Measurements from ENCODE around the gene EPSTI1. TPM values are rescaled to one million over a fixed set of nuclear protein-coding genes. Genes with fewer than 3 reads are reported as not detected.

Gene EPSTI1
- polyA plus RNA-seq, 1 donor from 2014 or later, result not detected

GRCh38 chr13:43008596-43008995, 16.6 kb upstream of the EPSTI1 start:
- Histone ChIP-seq H2AFZ (ENCODE audit: low read depth, low read length) (no peak overlapping the region), H3K9me2 (ENCODE audit: insufficient read depth, low read length) (no peaks in the 10 kb centered on the region), H3F3A (ENCODE audit: insufficient read depth, low read length, poor library complexity, severe bottlenecking) (no peaks in the 10 kb centered on the region), H3K27me3 (ENCODE audit: insufficient read depth, low read depth, low read length) (no peaks in the 10 kb centered on the region), H3K9ac (ENCODE audit: low read length) (no peak overlapping the region), H3K27ac (ENCODE audit: low read length) (no peak overlapping the region), H3K36me3 (ENCODE audit: insufficient read depth, low read length) (no peaks in the 10 kb centered on the region), H3K9me3 (ENCODE audit: low read length) (no peaks in the 10 kb centered on the region), H3K4me2 (ENCODE audit: low read length) (no peak overlapping the region), H4K20me1 (ENCODE audit: insufficient read depth) (no peaks in the 10 kb centered on the region), H3K79me2 (replicated peaks; ENCODE audit: insufficient read depth, low read length) (no peaks in the 10 kb centered on the region), H3K4me3 (ENCODE audit: low read length) (no peak overlapping the region)
- TF ChIP-seq POLR2AphosphoS5 (IDR thresholded peaks at IDR 0.05), result no peak
- no peak for TF ChIP-seq RAD21 (conservative IDR thresholded peaks at IDR 0.05)
- TF ChIP-seq TAF1 (IDR thresholded peaks at IDR 0.05; ENCODE audit: low read depth), result no peak
- TF ChIP-seq EP300 (conservative IDR thresholded peaks at IDR 0.05; ENCODE audit: poor library complexity, severe bottlenecking), result no peak
- no peak for TF ChIP-seq CTCF (IDR thresholded peaks at IDR 0.05; ENCODE audit: poor library complexity, severe bottlenecking)
- TF ChIP-seq SMC3 (conservative IDR thresholded peaks at IDR 0.05; ENCODE audit: poor library complexity), result no peak
- no peak for TF ChIP-seq REST (IDR thresholded peaks at IDR 0.05; ENCODE audit: borderline replicate concordance)
- no peak for TF ChIP-seq EZH2 (IDR thresholded peaks at IDR 0.05; ENCODE audit: borderline replicate concordance, insufficient read depth, low read length, poor library complexity, severe bottlenecking)
- TF ChIP-seq MXI1 (conservative IDR thresholded peaks at IDR 0.05; ENCODE audit: poor library complexity, severe bottlenecking), result no peak

- Histone ChIP-seq H2AFZ (ENCODE audit: low read depth, low read length) (no peak overlapping the region), H3K9me3 (ENCODE audit: low read length) (no peaks in the 10 kb centered on the region), H3K4me2 (ENCODE audit: low read length) (no peak overlapping the region), H4K20me1 (ENCODE audit: insufficient read depth) (no peaks in the 10 kb centered on the region), H3K9me2 (ENCODE audit: insufficient read depth, low read length) (no peaks in the 10 kb centered on the region), H3K4me3 (ENCODE audit: low read length) (no peak overlapping the region), H3K36me3 (ENCODE audit: insufficient read depth, low read length) (no peaks in the 10 kb centered on the region), H3K79me2 (replicated peaks; ENCODE audit: insufficient read depth, low read length) (no peaks in the 10 kb centered on the region), H3K27me3 (ENCODE audit: insufficient read depth, low read depth, low read length) (no peaks in the 10 kb centered on the region), H3K27ac (ENCODE audit: low read length) (no peak overlapping the region), H3F3A (ENCODE audit: insufficient read depth, low read length, poor library complexity, severe bottlenecking) (no peaks in the 10 kb centered on the region), H3K9ac (ENCODE audit: low read length) (no peak overlapping the region)
- TF ChIP-seq EZH2 (IDR thresholded peaks at IDR 0.05; ENCODE audit: borderline replicate concordance, insufficient read depth, low read length, poor library complexity, severe bottlenecking) (no peak), TAF1 (IDR thresholded peaks at IDR 0.05; ENCODE audit: low read depth) (no peak), RAD21 (conservative IDR thresholded peaks at IDR 0.05) (no peak)
Observed at GRCh38 chr13:43006893-43007631, 15.0 kb upstream of the EPSTI1 start.
